AG08395 (cell line): ENCODE data around the gene DAG1.
"Not testable (repeated sequence)": the region's sequence is repeated elsewhere in the genome, so short reads cannot be mapped to it uniquely, and the experiment has no call there.

Experiments used
- DNase-seq: peaks from one replicate; pipeline ENCODE4 v3.0.0; 2012; ENCODE audit warnings: mixed read lengths, low spot score

The DAG1 gene

DNA sequence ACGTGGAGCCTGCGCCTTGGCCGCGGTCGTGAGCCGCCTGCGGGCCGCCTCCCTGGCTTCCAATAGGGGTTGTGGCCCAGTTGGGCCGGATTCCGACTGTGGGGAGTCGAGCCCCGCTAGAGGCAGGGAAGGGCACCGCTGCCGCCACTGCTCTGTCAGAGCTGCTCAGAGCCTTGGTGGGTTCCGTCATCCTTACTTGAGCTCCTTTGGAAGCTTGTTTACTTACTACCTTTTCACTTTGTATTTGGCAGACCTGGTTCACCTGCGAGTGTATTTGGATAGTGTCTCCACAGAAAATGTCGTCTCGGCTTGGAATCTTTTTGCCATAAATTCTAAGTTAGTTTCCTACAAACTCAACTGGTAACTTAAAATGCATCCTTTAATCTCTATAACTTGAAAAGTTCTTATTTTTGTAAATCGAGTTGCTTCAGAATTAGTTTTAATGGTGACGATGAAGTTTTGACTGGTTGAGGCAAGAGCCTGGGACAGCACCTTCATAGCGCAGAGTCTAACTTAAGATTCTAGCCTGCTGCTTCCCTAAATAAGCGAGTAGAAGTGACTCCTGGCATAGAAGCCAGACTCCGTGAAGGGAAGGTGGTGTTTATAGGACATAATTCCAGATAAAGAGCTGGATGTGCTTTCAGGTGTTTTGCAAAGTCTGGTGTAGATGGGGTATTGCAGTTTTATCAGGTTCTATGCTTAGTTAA lies 800 bp downstream of the DAG1 start:
- no peak for DNase-seq

DNA sequence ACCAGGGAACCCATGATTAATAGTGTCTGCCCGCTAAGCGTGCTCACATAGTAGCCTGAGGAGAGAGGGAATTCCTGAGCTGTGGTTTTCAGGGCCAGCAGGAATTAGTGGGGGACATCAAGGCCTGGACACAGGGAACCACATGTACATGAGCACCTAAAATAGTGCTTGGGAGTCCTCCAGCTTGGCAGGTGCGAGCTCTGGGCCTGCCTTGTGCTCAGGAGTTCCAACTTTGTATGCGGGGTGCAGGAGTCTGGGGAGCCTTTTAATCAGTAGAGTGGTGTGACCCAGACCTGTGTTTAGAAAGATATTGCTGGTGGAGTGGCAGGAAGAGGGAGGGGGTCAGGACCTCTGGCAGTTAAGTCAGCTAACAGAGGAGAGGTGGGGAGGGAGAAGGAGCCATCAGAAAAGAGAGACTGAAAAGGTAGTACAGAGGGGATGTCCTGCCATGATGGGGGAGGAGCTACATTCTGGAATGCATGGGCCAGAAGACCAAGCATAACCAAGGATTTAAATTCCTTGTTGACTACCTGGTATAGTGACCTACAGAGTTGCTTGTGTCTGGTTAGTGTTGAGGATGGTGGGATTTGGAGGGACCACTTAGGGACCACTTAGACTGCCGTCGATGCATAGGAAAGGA lies 1.9 kb downstream of the DAG1 start:
- no peak for DNase-seq

DNA sequence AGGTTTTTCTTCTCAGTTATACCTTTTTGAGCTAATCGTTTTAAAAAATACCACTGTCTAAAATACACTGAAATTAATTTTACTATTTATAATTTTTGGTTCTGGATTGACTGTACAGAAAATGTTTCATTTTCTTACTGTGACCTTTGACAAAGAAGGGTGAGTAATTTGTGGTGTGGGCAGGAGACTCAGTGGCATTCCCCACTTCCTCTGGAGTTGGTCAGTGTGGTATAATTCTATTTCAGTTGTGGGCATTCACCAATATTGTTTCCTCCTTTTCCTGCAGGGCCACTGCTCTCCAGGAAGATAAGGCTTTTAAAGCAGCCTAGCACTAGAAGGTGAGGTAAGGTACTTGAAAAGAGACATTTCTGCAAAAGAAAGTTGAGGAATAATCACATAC lies 6.5 kb downstream of the DAG1 start:
- DNase-seq, result no peak

DNA sequence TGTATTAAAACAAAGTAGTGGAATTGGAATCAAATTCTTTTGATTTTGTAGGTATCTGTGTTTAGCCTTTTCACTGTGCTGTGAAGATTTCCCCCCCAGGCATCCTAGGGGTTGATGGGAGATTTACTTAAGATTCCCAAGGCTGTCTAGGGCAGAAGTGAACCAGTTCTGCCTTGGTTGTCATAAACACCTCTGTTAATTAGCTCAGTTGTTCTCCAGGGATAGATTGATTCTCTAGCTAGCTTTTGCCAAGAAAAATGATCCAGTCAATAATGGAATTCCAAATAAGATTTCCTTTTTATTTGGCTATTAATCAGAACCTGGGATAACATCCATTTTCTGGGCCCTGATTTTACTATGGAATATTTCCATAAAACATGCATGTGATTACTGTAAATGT lies 12.7 kb downstream of the DAG1 start:
- no peak for DNase-seq

DNA sequence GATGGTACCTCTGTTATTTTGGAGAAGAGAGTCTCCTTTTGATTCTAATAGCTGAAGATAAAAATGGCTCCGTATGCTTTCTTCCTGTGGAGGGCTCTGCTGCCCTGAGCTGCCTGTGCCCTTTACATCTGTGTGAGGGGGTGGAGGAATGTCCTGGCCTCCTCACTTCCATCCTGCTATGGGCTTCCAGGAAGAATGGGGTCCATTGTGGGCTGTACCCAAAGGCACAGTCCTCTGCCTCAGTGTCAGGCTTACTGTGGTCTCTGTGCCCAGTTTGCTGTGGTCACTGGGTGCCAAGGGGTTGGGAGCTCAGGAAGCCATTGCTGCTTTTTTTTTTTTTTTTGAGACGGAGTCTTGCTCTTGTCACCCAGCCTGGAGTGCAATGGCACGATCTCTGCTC lies 14.4 kb downstream of the DAG1 start:
- DNase-seq, result no peak

DNA sequence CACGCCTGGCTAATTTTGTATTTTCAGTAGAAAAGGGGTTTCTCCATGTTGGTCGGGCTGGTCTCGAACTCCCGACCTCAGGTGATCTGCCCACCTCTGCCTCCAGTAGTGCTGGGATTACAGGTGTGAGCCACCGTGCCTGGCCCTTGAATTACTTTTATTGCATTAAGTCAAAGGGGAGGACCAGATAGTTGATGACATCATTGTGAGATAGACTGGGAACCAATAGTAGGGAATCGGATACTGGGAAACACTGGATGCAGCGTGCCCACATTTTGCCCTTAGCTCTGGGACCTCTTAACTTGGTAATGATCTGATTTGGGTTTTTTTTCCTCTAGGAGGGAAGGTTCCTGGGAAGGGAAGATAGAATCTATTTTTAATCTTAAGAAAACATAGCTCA lies 19.2 kb downstream of the DAG1 start:
- no peak for DNase-seq

DNA sequence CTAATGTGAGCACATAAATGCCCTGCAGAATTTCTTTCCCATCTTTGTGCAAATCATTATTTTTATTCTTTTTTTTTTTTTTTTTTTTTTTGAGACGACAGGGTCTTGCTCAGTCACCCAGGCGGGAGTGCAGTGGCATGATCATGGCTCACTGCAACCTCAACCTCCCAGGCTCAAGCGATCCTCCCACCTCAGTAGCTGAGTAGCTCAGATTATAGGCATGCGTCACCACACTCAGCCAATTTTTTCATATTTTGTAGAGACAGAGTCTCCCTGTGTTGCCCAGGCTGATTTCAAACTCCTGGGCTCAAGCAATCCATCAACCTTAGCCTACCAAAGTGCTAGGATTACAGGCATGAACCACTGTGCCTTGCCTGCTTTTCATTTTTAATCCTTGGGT lies 22.9 kb downstream of the DAG1 start:
- no peak for DNase-seq

DNA sequence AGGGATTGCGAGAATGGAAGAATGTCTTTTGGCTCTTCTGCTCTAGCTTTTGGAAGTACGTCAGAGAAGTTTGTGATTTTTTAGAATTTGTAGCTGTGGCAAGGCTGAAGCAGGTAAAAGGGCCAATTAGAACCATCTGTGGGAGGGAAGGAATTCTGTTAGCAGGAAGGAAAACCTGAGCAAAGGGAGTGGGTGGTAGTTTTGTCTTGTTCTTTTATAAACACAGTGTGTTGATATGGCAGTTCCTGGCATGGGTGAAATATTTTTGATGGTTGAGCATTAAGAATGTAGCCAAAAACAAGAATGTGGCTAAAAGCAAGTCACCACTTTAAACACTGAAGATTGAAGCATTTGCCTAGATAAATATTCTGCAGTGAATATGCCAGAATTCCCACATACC lies 23.8 kb downstream of the DAG1 start:
- DNase-seq, result no peak

DNA sequence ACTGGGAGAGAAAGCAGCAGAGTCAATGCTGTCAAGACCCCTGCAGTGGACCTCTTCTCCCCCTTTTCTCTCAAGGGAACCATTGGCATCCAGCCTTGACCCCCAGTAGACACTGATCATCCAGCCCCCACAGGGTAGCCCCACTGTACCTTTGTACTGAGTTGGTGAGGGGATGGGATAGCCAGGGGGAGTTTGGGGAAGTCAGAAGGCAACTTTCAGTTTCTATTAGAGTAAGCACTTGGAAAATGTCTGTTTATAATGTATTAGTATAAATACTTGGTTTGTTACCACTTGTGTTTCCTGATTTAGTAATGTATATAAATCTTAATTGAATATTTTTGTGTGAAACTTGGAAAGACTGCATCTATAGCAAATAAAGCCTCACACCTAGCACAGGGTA lies 25.0 kb downstream of the DAG1 start:
- DNase-seq, result no peak

DNA sequence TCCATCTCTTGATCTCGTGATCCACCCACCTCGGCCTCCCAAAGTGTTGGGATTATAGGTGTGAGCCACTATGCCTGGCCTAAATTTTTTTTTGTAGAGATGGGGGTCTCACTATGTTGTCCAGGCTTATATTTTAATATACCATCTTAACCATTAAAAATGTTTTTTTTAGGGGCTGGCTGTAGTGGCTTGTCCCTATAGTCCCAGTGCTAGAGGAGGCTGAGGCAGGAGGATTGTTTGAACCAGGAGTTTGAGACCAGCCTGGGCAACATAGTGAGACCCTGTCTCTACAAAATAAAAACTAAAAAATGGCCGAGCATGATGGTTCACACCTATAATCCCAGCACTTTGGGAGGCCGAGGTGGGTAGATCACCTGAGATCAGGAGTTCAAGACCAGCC lies 26.8 kb downstream of the DAG1 start:
- DNase-seq, result not testable (repeated sequence)

DNA sequence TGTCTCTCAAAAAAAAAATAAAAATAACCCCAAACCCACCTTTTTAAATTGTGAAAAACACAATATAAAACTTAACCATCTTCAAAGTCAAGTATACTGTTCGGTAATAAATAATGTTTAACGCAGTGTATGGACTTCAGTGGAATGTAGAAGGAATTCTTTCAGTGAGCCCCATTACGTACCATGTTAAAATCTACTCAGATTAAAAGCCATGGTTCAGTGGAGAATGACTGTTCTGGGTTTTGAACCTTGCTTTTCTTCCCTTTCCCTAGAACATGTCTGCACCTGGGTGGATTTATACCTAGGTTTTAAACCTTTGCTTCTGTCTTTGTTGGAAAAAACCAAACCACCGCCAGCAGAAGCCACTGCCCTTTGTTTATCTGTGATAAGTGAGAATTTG lies 27.5 kb downstream of the DAG1 start:
- DNase-seq, result no peak

DNA sequence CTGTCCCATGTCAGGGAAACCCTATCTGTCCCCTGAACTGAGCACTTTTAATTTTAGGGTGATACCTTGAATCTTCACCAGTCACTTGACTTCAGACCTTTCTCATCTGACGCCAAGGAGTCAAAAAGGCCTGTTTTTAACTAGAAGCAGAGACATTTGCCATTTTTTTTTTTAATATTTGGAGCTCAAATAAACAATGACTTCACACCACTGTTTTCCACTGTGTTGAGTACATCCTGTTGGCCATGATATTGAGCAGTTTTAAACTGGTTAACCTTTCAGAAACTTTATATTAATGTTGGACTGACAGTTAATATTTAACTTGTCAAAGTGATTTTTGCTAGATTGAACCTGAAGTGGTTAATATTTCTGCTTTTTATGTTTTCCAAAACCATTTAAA lies 28.2 kb downstream of the DAG1 start:
- DNase-seq, result no peak

DNA sequence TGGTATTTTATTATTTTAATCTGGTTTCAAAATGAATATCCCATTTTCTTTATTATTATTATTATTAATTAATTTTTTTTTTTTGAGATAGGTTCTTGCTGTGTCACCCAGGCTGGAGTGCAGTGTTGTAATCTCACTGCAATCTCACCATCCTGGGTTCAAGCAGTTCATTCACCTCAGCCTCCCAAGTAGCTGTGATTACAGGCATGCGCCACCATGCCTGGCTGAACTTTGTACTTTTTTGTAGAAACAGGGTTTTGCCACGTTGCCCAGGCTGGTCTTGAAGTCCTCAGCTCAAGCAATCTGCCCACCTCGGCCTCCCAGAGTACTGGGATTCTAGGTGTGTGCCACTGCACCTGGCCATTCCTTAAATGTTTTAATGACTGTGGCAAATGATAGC lies 28.6 kb downstream of the DAG1 start:
- DNase-seq, result no peak

DNA sequence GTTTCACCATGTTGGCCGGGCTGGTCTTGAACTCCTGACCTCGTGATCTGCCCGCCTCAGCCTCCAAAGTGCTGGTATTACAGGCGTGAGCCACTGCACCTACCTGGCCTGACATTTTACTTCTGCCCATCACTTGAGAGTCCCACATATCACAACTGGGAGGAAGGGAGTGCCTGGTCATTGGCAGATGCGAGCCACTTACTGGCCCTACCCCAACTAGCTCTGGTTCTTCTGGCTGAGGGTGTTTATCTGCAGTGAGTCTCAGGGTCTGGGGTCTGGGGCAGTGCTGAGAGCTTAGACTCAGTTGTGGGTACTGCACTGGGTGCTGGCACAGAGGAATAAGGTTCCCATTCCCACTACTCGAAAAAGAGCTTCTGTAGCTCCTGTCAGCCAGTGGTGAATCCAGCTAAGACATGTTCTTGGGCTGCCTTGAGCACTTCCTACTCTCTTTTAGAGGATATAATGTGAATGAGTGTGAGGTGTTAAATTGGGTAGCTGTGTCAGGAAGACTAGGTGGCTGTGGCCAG lies 30.2 kb downstream of the DAG1 start:
- DNase-seq, result no peak

DNA sequence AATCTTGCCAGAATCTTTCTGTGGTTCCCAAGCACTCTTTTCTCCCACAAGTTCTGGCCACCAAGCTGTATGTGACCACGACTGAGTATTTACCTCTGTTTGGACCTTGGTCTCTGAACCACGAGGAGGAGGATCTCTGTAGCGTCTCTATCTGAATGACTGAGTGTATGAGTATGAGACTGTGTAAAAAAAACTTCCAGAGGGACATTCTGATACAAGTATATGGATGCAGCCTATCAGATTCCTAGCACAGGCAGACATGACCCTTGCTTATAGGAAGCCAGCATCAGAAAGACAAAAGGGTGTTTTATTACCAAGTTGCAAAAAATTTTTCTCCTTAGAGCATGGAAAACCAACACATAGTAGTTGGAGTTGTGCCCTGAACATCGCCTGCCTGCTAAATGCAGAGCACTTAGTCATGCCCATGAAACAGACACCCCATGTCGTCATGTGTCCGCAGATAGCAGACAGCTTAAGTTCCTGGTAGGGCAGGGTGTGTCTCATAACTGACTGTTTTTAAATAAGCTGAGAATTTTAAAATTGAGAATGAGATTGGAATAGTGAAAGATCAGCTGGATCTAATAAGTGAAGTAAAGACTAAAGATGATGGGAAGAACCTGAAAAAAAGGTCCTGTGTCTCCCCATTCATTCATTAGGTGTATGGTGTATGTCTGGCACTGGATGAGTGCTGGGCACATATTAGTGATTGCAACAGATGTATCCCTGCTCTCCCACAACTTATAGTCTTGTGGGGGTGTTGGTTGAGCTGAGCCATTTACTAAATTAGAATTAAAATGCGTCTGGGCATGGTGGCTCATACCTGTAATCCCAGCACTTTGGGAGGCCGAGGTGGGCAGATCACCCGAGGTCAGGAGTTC lies 30.9 kb downstream of the DAG1 start:
- DNase-seq, result peak; percentile 96

DNA sequence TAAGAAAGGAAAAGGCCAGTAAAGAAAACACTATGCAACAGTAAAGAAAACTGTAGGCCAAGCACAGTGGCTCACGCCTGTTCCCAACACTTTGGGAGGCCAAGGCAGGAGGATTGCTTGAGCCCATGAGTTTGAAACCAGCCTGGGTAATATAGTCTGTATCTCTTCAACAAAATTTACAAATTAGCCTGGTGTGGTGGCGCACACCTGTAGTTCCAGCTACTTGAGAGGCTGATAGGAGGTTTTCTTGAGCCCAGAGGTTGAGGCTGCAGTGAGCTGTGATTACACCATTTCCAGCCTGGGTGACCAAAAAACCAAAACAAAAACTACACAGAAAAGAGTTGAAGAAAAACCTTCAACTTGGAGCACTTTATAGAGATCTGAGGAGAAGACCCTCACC lies 31.8 kb downstream of the DAG1 start:
- DNase-seq, result no peak

DNA sequence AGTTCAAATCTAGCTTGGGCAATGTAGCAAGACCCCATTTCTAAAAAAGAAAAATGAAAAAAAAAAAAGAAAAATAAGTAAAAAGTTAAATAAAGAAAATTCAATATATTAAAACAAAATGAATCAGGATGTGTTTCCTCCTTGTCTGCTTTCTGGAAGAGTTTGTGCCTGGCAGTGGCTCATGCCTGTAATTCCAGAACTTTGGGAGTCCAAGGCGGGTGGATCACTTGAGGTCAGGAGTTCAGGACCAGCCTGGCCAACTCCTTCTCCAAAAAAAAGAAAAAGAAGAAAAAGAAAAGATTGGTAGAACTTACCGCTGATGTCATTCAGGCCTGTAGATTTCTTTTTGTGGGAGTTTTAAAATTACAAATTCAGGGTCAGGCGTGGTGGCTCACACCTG lies 36.8 kb downstream of the DAG1 start:
- DNase-seq, result no peak

DNA sequence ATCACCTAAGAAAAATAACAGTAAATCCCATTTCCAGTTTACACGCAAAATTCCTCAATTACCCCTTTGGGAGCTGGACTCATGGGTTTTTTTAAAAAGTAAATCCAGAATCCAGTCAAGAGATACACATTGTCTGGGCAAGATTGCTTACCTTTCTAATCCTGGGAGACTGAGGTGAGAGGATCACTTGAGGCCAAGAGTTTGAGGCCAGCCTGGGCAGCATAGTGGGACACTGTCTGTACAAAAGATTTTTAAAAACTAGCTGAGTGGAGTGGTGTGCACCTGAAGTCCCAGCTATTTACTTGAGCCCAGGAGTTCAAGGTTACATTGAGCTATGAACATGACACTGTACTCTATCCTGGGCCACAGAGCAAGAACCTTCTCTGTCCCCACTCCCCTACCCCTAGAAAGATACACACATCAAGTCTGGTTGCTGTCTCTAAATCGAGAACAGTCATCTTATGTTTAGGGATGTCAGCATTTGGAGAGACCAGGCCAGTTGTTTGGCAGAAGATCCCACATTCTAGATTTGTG lies 39.0 kb downstream of the DAG1 start:
- DNase-seq, result no peak

DNA sequence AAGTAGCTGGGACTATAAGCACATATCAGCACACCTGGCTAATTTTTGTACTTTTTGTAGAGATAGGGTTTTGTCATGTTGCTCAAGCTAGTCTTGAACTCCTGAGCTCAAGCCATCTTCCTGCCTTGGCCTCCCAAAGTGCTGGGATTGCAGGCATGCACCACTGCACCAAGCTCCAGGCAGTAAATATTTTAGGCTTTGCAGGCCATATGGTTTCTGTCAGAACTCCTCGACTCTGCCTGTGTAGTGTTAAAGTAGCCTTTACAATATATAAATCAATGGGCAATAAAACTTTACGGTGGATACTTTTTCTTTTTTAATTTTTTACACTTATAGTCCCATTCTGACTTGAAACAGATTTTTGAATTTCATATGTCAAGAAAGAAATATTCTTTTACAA lies 41.6 kb downstream of the DAG1 start:
- DNase-seq, result no peak

DNA sequence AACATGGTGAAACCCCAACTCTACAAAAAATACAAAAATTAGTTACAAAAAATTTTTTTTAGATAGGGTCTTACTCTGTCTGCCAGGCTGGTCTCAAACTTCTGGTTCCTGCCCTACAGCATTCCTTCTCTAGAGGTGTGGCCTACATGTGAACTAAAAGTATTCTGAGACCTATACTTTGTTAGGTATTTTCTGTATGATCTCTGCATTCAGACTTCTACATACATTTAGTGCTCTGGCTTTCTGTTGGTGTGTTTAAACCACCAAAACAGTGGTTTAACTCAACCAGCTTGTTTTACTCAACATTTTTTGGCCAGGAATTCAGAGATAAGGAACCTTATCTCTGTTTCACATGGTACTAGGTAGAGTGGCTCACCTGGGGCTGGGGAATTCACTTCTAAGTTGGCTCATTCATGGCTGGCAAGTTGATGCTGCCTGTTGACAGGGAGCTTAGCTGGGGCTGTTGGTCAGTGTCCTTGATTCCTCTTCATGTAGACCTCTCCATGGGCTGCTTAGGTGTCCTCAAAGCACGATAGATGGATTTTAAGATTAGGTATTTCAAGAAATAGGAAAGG lies 42.8 kb downstream of the DAG1 start:
- DNase-seq, result no peak

DNA sequence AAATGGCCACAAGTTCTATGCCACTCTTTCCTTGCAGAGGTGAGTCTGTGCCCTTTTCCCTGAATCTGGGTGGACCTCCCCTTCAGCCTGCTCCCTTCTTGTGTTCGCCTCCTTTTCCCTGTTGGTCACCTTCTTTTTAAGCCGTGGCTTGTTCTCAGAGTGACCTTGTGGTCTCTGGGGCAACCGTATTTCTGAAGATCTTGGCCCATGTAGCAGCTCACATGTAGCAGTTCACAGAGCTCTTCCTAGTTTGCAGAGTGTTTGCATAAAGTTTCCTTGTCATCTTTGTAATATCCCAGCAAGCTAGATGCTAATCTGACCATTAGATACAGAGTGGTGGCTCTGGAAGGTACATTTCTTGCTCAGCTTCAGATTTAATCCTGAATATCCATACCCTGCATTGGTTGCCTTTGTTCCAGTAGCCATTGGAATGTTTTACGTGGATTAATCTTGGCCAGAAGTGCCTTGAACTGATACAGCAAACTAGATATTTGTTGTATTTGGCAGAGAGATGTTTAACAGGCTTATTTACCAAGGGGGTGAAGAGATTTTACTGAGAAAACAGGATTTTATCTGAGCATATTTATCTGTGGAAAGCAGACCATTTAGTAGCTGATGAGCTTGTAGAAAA lies 43.5 kb downstream of the DAG1 start:
- DNase-seq, result no peak

DNA sequence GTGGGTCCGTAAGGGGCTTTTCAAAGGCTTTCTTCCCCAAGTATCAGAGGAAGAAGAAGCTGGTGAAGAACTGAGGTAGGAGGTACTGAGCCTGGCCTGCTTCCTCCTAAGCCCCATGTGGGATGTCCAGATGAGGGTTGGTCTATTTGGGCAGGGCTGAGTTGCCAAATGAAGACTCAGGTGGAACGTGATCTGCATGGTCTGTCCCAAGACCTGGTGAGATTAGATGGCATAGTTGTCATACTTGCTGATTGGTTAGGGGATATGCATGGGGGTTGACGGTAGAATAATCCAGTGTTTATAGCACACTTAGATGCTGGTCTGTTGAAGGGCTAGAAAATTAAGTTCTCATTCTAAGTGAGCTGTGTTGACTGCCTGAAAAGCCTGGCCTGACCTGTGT lies 47.9 kb downstream of the DAG1 start:
- DNase-seq, result no peak
